COLO829 (cell line): Measurements from ENCODE around the gene STING1.

Source experiments
- DNase-seq: peaks from one replicate; pipeline ENCODE4 v3.0.0; 2012; ENCODE audit warnings: low spot score

The STING1 gene

GRCh38 chr5:139439013-139439903 is 43.3 kb downstream of the STING1 start, which contains the start of gene DNAJC18:
DNAJC18 (minus strand) TSS chr5:139439525; CDS start chr5:139439445, 80 bp downstream.
- DNase-seq: peak; percentile 96

DNA sequence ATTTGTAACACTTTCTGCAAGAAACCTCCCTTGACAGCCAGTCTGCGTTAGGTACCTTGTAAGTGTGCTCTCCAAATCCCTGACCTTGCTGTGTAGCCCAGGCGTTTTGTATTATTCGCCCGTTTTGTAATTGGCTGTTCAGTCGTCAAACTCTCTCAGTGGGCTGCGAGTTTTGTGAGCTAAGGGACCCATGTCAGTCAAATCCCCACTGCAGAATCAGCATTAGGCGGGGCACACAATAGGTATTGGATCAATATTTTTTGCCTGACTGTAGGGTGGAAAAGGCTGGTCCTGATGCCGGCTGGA is 43.9 kb downstream of the STING1 start:
- DNase-seq: no peak

GRCh38 chr5:139435676-139436075 is 46.9 kb downstream of the STING1 start:
- DNase-seq: no peak

- no peak for DNase-seq
Observed at GRCh38 chr5:139431706-139432105, 50.9 kb downstream of the STING1 start.

- no peak for DNase-seq
Observed at GRCh38 chr5:139430015-139430414, 52.5 kb downstream of the STING1 start.

DNA sequence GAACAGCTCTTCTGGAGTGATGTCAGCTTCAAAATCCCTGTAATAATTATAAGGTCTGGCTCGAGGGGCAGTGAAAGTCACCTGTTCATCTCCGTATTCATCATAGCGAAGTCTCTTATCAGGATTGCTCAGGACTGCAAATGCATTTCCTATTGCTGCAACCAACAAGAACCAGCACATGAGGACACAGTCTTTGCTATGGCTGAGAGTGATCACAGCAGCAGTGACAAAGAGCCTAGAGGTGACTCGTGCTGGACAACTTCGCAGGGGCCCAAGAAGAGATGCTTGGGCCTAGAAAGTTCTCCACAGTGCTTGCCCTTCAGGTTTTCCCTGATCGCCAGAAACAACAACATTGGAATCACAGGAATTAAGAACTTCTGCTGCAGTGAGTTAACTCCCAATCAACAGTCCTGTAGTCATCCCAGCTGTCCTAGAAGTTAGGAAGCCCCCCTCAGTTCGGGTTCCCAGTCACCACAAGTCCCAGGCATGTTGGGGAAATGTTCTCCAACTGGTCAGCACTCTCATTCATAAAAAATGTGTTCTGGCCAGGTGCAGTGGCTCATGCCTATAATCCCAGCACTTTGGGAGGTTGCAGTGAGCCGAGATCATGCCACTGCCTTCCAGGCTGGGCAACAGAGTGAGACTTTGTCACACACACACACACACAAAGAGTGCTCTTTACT is 56.2 kb downstream of the STING1 start:
- DNase-seq: no peak
